Smooth muscle cell of the brain vasculature (primary cell): ENCODE results near the gene MPV17L.
"Not testable (repeated sequence)": the region's sequence is repeated elsewhere in the genome, so short reads cannot be mapped to it uniquely, and the experiment has no call there.

Experiments used
- DNase-seq: peaks from one replicate; pipeline ENCODE4 v3.0.0-alpha.2; 2012; ENCODE audit warnings: low read depth, low spot score

MPV17L gene

DNA sequence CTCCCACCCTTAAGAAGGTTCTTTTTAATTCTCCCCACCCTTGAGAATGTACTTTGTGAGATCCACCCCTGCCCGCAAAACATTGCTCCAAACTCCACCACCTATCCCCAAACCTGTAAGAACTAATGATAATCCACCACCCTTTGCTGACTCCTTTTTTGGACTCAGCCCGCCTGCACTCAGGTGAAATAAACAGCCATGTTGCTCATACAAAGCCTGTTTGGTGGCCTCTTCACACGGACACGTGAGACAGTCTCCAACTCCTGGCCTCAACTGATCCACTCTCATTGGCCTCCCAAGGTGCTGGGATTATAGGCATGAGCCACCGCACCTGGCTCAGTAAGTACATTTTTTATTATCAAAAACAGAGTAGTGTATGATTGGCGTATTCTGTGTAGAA, 13.9 kb downstream of the MPV17L start:
- DNase-seq: not testable (repeated sequence)

DNA sequence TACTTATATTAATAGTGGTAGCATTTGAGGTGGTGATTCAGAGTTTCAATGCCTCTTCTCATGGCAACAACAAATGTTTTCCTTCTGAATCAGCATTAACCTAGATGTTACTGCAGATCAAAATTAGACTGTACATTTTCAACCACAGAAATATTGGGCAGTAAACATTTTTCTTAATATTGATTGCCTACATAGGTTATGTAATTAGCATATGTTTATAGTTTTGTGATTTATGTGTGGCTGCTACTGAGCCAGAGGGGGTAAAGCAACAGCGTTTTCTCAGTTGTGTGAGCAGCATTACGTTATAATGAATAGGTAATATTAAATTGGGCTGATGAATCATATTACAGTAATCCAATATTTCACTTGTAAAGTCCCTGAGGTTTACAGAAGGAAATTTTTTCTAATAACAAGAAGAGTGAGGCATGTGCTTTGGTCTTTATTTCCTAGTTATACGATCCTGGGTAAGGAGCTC, 20.0 kb downstream of the MPV17L start:
- no peak for DNase-seq

DNA sequence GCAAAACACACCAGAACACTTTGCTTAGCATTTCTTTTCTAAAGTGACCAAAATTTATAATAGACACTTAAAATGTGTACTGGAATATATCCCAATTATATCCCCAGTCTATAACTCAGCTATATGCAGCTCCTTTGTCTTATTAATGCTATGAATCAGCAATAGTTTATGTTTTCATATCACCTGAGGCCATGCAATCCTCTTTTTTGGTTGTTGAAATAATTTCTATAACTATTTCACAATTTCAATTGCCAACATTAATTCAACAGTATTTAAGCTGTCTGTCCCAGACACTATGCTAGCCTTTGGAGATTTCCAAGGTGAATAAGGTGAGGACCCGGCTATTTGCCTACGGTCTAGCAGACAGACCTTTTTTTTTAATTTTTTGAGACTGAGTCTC, 21.6 kb downstream of the MPV17L start:
- DNase-seq: no peak

DNA sequence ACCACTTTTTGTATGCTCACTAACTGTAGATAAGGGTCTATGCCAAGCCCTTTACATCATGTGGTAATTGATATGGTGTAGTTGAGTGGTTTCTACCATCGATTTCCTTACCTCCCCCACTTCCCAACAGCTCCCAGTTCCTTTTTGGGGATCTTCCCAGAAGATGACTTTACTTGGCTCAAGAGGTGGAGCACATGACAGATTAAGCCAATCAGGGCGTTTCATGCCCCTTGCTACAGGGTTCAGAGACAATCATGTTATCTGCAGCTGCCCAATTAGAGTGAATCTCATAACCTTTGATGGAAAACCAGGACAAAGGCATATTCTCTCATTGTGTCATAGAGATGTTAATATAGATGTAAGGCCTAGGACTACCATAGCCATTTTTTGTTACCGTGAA, 22.7 kb downstream of the MPV17L start:
- no peak for DNase-seq

DNA sequence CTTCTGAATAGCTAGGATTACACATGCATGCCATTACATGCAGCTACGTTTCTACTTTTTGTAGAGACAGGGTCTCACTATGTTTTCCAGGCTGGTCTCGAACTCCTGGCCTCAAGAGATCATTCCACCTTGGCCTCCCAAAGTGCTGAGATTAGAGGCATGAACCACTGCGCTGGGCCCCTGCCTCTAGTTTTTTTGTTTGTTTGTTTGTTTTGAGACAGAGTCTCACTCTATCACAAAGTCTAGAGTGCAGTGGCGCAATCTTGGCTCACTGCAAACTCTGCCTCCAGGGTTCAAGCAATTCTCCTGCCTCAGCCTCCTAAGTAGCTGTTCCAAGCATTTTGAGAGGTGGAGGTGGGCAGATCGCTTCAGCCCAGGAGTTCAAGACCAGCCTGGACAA, 26.1 kb downstream of the MPV17L start:
- DNase-seq: not testable (repeated sequence)

DNA sequence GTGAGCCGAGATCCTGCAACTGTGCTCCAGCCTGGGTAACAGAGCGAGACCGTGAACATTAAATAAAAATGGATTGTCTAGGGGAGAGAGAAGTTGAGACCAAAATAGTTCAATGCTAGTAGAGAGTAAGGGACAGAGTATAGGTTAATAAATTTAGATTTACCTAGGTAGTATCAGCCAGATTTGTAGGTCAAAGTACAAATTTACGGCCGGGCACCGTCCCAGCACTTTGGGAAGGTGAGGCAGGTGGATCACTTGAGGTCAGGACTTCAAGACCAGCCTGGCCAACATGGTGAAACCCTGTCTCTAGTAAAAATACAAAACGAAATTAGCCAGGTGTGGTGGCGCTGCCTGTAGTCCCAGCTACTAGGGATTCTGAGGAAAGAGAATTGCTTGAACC, 26.7 kb downstream of the MPV17L start:
- DNase-seq: no peak

DNA sequence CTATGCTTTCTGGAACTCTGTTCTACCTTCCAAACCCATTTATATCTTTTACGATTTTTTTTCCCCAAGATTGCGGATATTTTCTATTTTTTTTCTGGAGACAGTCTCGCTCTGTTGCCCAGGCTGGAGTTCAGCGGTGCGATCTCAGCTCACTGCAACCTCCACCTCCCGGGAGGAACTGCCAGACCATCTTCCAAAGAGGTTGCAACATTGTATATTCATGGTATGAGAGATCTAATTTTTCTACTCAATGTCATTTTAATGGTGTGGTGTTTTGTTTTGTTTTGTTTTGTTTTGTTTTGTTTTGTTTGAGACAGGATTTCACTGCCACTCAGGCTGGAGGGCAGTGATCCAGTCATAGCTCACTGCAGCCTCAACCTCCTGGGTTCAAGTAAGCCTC, 30.3 kb downstream of the MPV17L start:
- no peak for DNase-seq

DNA sequence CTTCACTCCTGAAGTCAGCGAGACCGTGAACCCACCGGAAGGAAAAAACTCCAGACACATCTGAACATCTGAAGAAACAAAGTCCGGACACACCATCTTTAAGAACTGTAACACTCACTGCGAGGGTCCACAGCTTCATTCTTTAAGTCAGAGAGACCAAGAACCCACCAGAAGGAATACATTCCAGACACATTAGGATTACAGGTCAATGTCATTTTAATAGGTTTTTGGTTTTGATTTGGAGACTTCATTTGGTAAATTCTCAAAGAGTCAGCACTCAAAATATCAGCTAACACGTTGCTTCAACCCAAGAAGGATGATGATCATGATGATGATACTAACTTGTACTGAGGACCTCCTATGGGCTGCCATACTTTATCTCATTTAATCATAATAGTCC, 31.2 kb downstream of the MPV17L start:
- no peak for DNase-seq

DNA sequence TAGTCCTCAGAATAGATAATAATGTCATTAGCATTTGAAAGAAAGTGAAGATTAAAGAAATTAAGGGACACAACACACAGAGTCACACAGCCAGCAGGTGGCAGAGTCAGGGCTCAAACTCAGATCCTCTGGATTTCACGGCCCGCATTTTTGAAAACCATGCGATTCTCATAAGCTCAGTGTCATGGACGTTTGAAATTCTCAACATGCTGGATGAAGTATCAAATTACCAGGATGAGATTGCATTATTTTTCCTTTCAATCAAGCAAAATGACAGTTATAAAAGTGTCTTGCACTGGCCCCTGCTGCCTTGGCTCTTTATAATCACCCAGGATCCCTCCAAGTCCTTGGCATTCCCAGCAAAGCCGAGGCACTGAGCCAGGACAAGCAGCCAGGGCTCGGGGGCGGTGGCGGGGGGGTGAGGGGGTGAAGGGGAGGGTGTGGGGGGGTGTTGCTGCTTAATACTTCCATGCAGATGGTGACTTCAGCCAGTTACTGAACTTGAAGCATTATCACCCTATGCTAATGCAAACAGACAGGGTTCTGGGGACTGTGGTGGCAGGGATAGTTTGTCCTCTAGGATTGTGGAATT, 32.2 kb downstream of the MPV17L start:
- peak; percentile 47 for DNase-seq

DNA sequence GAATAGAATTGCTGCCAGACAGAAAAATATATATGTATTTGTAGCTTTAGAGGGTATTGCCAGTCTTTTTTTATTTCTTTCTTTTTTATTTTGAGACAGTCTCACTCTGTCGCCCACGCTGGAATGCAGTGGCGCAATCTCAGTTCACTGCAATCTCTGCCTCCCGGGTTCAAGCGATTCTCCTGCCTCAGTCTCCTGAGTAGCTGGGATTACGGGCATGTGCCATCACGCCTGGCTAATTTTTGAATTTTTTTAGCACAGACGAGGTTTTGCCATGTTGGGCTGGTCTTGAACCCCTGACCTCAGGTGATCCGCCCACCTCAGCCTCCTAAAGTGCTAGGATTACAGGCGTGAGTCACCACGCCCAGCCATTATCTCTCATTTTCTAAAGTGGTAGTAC, 35.3 kb downstream of the MPV17L start:
- not testable (repeated sequence) for DNase-seq

DNA sequence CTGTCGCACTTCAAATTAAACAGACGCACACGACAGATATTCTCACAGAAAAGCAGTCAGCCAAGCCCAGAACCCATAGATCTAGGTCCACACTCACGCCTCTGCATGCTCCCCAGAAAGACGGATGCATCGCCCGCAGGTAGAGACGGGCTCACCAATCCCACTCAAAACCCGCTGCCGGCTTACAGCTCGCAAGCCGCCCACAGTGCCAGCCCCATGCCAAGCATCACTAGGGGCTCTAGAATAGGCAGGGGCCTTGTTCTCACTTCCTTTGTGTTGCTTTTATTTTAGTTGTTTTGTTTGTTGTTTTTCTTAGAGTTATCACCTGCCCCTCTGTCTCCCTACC, 38.5 kb downstream of the MPV17L start:
- DNase-seq: no peak

DNA sequence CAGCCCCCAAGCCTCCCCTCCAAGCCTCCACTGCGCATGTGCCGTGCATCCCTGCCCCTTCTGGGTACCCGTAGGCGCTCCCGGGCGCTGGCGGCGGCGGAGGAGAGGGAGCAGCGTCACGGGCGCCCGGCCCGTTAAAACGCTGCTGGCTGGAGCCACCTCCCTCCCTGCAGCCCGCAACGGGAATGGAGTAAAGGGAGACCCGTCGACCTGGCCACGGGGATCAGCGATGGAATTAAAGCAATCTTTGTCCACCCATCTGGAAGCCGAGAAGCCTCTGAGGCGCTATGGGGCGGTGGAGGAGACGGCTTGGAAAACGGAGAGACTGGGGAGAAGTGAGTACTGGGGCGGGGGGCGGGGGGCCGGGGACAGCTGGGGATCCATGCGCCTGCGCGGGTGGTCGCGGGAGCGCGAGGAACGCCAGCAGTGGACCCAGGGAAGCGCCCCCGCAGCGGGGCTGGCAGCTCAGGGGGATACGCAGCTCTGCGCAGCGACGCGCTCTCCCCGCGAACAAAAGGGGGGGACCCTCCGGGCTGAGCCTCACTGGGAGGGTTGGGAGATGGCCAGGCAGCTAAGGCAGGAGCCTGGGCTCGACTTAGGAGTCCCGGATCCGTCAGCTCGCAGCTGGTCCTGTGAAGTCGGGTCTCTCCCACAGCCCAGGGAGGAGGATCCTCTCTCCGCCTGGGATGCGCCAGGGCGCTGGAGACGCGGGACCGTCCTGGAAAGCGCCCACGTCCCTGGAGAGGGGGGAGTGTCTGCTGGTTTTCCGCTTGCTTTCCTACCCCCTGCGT, 39.1 kb downstream of the MPV17L start, which contains the start of gene BMERB1:
BMERB1 (plus strand) TSS at position 164 of the 791 bp plus-strand sequence; CDS start at position 230, 66 bp downstream.
- DNase-seq: peak; percentile 43

DNA sequence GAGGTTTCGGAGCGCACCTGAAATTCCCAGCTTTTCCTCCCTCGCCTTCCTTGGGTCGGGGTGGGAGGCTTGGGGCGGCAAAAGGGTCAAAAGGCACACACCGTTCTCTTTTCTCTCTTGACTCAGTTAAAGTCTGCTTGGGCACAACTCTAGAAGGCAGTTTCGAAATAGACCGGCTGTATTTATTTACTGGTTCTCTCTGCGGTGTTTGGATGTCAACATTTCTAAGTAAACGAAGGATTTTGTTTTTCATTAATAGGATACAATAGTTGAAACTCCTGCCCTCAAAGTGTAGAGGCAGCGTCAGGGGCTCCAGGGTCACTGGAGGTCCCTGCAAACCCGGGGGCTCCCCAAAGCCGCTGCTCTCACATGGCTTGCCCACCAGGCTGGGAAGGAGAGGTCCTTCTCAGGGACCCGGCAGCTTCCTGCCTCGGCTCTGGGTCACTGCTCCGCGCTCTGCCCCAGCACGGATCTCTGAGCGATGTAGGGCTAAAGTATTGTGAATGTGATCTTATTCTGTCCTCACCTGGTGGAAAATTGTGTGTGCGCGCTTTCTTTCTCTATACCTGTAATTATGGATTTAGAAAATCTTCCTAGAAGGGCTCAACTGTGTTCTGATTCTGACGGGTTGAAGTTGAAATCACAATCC, 39.8 kb downstream of the MPV17L start:
- no peak for DNase-seq

DNA sequence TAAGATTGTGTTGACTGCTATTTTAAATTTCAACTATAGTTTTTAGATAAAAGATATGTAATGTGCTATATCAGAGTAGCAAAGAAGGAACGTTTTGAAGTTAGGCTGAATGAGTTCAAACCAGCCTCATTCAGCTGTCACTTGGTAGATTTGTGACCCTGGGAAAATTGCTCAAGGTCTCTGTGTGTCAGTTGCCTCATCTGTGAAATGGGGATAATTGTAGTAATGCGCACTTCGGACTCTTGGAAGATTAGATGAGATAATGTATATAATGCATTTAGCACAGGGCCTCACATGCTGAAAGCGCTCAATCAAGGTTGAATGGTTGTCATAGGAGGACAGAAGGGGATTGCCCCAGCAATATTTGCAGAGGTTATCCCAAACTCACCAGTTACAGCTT, 43.5 kb downstream of the MPV17L start:
- no peak for DNase-seq

DNA sequence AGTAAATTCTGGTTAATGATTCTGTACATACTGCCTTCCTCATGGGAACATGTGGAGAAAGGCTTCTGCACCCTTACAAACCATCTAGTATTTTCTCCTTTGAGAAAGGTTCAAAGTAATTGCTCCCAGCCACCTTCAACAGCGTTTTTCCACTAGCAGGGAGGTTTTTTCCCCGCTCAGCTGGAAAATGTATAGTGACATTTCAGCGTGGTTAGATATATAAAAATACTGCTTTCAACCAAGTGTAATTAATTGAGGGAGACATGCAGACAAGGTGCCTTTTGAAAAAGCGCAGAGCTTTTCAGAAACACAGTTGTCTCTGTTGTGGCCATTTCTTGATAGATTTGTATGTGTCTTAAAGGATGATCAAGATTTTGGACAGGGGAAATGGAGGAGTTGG, 44.0 kb downstream of the MPV17L start:
- no peak for DNase-seq

DNA sequence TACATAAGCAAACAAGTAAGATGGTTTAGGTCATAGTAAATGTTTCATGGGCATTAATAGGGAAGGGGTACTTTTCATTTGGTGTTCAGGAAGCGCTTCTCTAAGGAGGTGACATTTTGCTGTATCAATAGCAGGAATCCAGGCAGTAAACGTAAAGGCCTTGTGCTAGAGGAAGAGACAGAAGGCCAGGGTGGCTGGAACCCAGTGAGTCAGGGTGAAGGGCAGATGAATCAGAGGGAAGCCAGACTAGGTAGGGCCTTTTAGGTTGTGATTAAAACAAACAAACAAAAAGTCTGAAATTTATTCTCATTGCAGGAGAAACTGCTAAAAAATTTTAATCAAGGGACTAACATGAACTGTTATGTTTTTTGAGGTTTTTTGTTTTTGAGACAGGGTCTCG, 45.3 kb downstream of the MPV17L start:
- DNase-seq: no peak

DNA sequence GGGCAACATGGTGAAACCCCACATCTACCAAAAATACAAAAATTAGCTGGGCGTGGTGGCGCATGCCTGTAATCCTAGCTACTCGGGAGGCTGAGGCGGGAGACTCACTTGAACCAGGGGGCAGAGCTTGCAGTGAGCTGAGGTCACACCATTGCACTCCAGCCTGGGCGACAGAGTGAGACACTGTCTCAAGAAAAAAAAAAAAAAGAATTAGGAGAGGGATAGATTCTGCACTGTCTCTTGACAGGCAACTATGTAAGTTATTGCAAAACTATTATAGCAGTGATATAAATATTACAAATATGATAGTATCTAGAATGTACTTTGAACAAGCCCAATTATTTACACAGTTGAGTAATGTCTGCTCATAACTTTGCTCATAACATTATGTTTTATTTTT, 46.6 kb downstream of the MPV17L start:
- not testable (repeated sequence) for DNase-seq

DNA sequence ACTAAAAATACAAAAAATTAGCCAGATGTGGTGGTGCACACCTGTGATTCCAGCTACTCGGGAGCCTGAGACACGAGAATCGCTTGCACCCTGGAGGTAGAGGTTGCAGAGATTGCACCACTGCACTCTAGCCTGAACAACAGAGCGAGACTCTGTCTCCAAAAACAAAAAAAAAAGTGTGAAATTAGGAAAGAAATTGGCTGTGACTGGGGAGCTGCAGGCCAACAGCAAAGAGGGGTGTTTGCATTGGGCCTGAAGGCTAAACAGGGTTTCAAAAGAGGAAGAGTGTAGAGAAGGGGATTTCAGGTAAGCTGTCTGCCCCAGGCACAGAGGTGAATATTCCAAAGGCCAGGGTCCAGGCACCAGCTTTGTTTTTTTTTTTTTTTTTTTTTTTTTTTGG, 48.2 kb downstream of the MPV17L start:
- DNase-seq: no peak

DNA sequence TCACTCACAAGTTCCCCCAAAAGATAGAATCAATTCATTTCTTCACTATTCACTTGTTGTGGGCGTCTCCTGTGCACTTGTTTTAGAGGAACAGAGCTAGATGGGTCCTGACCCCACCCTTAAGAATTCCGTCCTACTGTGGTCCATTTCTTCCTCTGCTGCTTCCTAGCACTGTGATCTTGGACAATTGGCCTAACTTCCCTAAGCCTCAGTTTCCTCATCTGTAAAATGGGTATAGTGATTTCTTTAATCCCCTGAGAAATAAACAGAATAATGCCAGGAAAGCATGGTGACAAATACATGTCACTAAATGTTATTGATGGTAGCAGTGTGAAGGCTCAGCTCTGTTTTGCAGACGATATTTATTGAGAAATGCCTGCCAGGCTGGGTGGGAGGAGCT, 48.7 kb downstream of the MPV17L start:
- no peak for DNase-seq

DNA sequence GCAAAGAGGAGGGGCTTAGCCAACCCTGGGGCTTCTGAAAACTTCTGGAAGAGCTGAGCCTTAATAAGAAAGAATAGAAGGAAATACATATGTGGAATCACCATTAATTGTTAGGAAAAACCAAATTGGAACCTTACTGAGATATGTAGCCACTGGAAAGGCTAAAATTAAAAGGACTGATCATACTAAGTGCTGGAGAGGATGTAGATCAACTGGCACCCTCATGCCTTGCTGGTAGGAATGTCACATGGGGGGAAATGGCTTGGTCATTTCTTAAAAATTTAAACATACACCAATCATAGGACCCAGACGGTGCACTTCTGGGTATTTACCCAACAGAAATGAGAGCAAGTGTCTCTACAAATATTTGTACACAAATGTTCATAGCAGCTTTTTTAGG, 49.9 kb downstream of the MPV17L start:
- no peak for DNase-seq

DNA sequence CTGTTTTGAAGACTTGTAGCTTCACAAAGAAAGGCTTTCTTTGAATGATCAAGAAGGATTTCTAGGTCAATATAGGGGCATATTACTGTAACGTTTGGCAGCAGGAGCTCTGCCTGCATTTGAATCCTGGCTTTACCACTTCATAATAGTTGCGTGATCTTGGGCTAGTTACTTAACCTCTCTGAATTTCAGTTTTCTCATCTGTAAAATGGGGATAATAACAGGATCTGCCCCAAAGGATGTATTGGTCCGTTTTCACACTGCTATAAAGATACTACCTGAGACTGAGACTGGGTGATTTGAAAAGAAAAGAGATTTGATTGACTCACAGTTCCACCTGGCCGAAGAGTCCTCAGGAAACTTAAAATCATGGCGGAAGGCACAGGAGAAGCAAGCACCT, 51.3 kb downstream of the MPV17L start:
- no peak for DNase-seq

DNA sequence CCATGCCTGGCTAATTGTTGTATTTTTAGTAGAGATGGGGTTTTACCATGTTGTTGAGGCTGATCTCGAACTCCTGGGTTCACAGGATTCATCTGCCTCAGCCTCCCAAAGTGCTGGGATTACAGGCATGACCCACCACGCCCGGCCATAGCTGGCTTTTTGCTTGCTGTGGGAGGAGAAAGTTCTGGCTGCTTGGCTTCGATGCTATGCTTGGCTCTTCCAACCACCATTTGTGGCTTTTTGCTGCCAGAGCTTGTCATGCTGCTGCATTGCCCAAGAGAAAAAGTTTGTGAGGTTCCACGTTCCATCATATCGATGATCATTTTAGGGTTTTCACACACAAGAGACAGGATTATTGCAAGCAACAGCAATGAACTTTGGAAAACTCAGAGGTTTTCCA, 55.1 kb downstream of the MPV17L start:
- no peak for DNase-seq
